Caco-2 (cell line): ENCODE data around the gene VMAC. TPM values are rescaled to one million over a fixed set of nuclear protein-coding genes. Genes with fewer than 3 reads are reported as not detected.

ENCODE experiments used
- BruUV-seq: library from RNA; stranded (reverse); fragments of 400-500 nt; replicated peaks from 2 replicates; lab custom pipeline; 2021; lab: Mats Ljungman, UMichigan
- CTCF ChIA-PET: fragments of 300-600 bp; sonication (Branson Sonifier 250); formaldehyde crosslinking; loops from one replicate; lab custom pipeline; 2022; ENCODE audit warnings: antibody characterized with exemption; lab: Charles Lee
- POLR2A ChIA-PET: fragments of 300-600 bp; sonication (Branson Sonifier 250); formaldehyde crosslinking; loops from one replicate; lab custom pipeline; 2022; ENCODE audit warnings: antibody characterized with exemption; lab: Charles Lee
- DNase-seq, 2 experiments: peaks; one replicate each; pipeline versions ENCODE4 v3.0.0 to v3.0.0-alpha.2; 2020 to 2022
- H3K27me3 ChIP-seq: replicated peaks from 2 replicates; pipeline ENCODE4 v1.6.0; 2011; ENCODE audit warnings: low read length; ENCODE audit not compliant: control insufficient read depth, insufficient read depth
- H3K36me3 ChIP-seq: 2 replicates; pipeline ENCODE4 v1.5.1; 2011; ENCODE audit warnings: low read length; ENCODE audit not compliant: control insufficient read depth, insufficient read depth
- H3K4me1 ChIP-seq: fragments of 250-450 bp; sonication (Bioruptor Pico); 2 replicates; pipeline ENCODE4 v1.5.1; 2020; ENCODE audit warnings: mild to moderate bottlenecking
- H3K4me3 ChIP-seq: 2 replicates; pipeline ENCODE4 v1.5.1; 2011; ENCODE audit warnings: low read depth, mild to moderate bottlenecking, control low read depth, low read length
- H3K9me3 ChIP-seq: fragments of 250-450 bp; sonication (Bioruptor Pico); 2 replicates; pipeline ENCODE4 v1.5.1; 2020; ENCODE audit warnings: mild to moderate bottlenecking, moderate library complexity
- H3K27ac Mint-ChIP-seq: one replicate; pipeline ENCODE4 v1.8.0; 2022; ENCODE audit warnings: mixed read lengths; ENCODE audit not compliant: unreplicated experiment
- H3K27me3 Mint-ChIP-seq: one replicate; pipeline ENCODE4 v1.8.0; 2022; ENCODE audit warnings: mixed read lengths; ENCODE audit not compliant: insufficient read depth, unreplicated experiment
- H3K36me3 Mint-ChIP-seq: one replicate; pipeline ENCODE4 v1.8.0; 2022; ENCODE audit warnings: mild to moderate bottlenecking, mixed read lengths; ENCODE audit not compliant: insufficient read depth, unreplicated experiment
- H3K4me1 Mint-ChIP-seq: one replicate; pipeline ENCODE4 v1.8.0; 2022; ENCODE audit warnings: low read depth, mixed read lengths; ENCODE audit not compliant: unreplicated experiment
- H3K4me3 Mint-ChIP-seq: one replicate; pipeline ENCODE4 v1.8.0; 2022; ENCODE audit warnings: mild to moderate bottlenecking, moderate library complexity, mixed read lengths; ENCODE audit not compliant: unreplicated experiment
- H3K9me3 Mint-ChIP-seq: one replicate; pipeline ENCODE4 v1.8.0; 2022; ENCODE audit warnings: mixed read lengths; ENCODE audit not compliant: unreplicated experiment
- CTCF ChIP-seq, 2 experiments: fragments of 200-600 bp in 1 of 2; IDR thresholded peaks; 1 replicate in 1 of 2; 2 replicates in 1 of 2; pipeline versions ENCODE4 v1.5.1 to v1.8.0; 2011 to 2022; ENCODE audit warnings: antibody characterized with exemption in 1 of 2, control low read depth in 1 of 2, inconsistent platforms in 1 of 2, low read depth in 1 of 2, low read length in 1 of 2, mild to moderate bottlenecking in 1 of 2, moderate library complexity in 1 of 2; ENCODE audit not compliant: insufficient read depth in 1 of 2, severe bottlenecking in 1 of 2, unreplicated experiment in 1 of 2
- intact Hi-C: fragments of 100-400 bp; cut with micrococcal nuclease; formaldehyde crosslinking; loops from one replicate; pipeline ENCODE4 v1.10.0; 2022; ENCODE audit not compliant: unreplicated experiment
- total RNA-seq: library from RNA; stranded (reverse); gene quantifications from 2 replicates; pipeline ENCODE4 v1.2.3, GENCODE V29; 2022

The VMAC gene
- total RNA-seq, 1 experiment from 2014 or later, result 4.8 TPM

- no peak overlapping the region for H3K4me3 Mint-ChIP-seq
- Histone ChIP-seq H3K9me3 (no peaks in the 10 kb centered on the region), H3K27me3 (no peaks in the 10 kb centered on the region), H3K4me1 (peaks cover 2% of the 10 kb centered on the region), H3K4me3 (no peak overlapping the region), H3K36me3 (no peaks in the 10 kb centered on the region)
- H3K27me3 Mint-ChIP-seq, result no peaks in the 10 kb centered on the region
- BruUV-seq, result no TSS peak
- POLR2A ChIA-PET, result no interaction called here
- intact Hi-C loops, result no loop called here
- CTCF ChIA-PET, result interaction anchor here (0.5 kb wide), 1 partner anchor 12 kb away, joined by 3 read pairs; no protein-coding TSS in a partner anchor
- H3K36me3 Mint-ChIP-seq, result peaks cover 30% of the 10 kb centered on the region
- H3K4me1 Mint-ChIP-seq, result no peaks in the 10 kb centered on the region
- DNase-seq, result no peak
- no peak overlapping the region for H3K27ac Mint-ChIP-seq
- H3K9me3 Mint-ChIP-seq, result no peaks in the 10 kb centered on the region
- TF ChIP-seq CTCF (IDR thresholded peaks at IDR 0.05; ENCODE audit: insufficient read depth in 1 of 2, low read depth in 1 of 2, low read length in 1 of 2, severe bottlenecking in 1 of 2, unreplicated experiment in 1 of 2), result no peak
Observed at GRCh38 chr19:5908773-5909442, 4.2 kb downstream of the VMAC start.

GRCh38 chr19:5910638-5910907 lies 5.9 kb downstream of the VMAC start:
- POLR2A ChIA-PET, result no interaction called here
- CTCF ChIA-PET, result no interaction called here
- no peak overlapping the region for H3K27ac Mint-ChIP-seq

GRCh38 chr19:5911366-5911765 lies 6.7 kb downstream of the VMAC start:
- no peak for DNase-seq
- intact Hi-C loops, result no loop called here
- Mint-ChIP-seq H3K9me3 (no peaks in the 10 kb centered on the region), H3K27me3 (no peaks in the 10 kb centered on the region), H3K4me1 (no peaks in the 10 kb centered on the region), H3K27ac (no peak overlapping the region), H3K4me3 (no peak overlapping the region), H3K36me3 (peaks cover 38% of the 10 kb centered on the region)
- no TSS peak for BruUV-seq
- Histone ChIP-seq H3K4me3 (no peak overlapping the region), H3K27me3 (no peaks in the 10 kb centered on the region), H3K36me3 (no peaks in the 10 kb centered on the region), H3K9me3 (no peaks in the 10 kb centered on the region), H3K4me1 (peaks cover 26% of the 10 kb centered on the region)
- ChIA-PET CTCF (interaction anchor here (0.8 kb wide), 1 partner anchor 107 kb away, joined by 4 read pairs; no protein-coding TSS in a partner anchor), POLR2A (no interaction called here)
- TF ChIP-seq CTCF (IDR thresholded peaks at IDR 0.05; ENCODE audit: insufficient read depth in 1 of 2, low read depth in 1 of 2, low read length in 1 of 2, severe bottlenecking in 1 of 2, unreplicated experiment in 1 of 2), result no peak

More at GRCh38 chr19:5910638-5910907, 5.9 kb downstream of the VMAC start:
- no peaks in the 10 kb centered on the region for H3K36me3 ChIP-seq
- no peak overlapping the region for H3K4me3 ChIP-seq
- Mint-ChIP-seq H3K27me3 (no peaks in the 10 kb centered on the region), H3K4me3 (no peak overlapping the region), H3K36me3 (peaks cover 31% of the 10 kb centered on the region), H3K4me1 (no peaks in the 10 kb centered on the region), H3K9me3 (no peaks in the 10 kb centered on the region)
- intact Hi-C loops, result no loop called here
- no peak for DNase-seq
- peaks cover 18% of the 10 kb centered on the region for H3K4me1 ChIP-seq
- no TSS peak for BruUV-seq
- TF ChIP-seq CTCF (IDR thresholded peaks at IDR 0.05; ENCODE audit: insufficient read depth in 1 of 2, low read depth in 1 of 2, low read length in 1 of 2, severe bottlenecking in 1 of 2, unreplicated experiment in 1 of 2), result no peak
- H3K27me3 ChIP-seq, result no peaks in the 10 kb centered on the region
- H3K9me3 ChIP-seq, result no peaks in the 10 kb centered on the region
